ENCODE measurements around the gene GMPR2.
"Not testable (repeated sequence)": the region's sequence is repeated elsewhere in the genome, so short reads cannot be mapped to it uniquely, and the experiment has no call there.

The GMPR2 gene

GRCh38 chr14:24241829-24242443 is 9.2 kb downstream of the GMPR2 start:
- Histone ChIP-seq H3K27me3 (ENCODE audit: insufficient read depth, low read length, poor library complexity) (no peaks in the 10 kb centered on the region), H3K36me3 (ENCODE audit: insufficient read depth, low read length) (peaks cover 43% of the 10 kb centered on the region), H2AFZ (ENCODE audit: low read depth, low read length) (peak overlapping the region; percentile 77), H4K20me1 (ENCODE audit: insufficient read depth, low read length) (peaks cover 15% of the 10 kb centered on the region), H3K27ac (ENCODE audit: low read length) (peak overlapping the region; percentile 92), H3K4me1 (ENCODE audit: insufficient read depth, low read length) (peaks cover 46% of the 10 kb centered on the region), H3K4me2 (ENCODE audit: insufficient read depth, low read length) (peak overlapping the region; percentile 86), H3K9me3 (ENCODE audit: insufficient read depth, low read length, severe bottlenecking) (no peaks in the 10 kb centered on the region), H3K4me3 (ENCODE audit: low read depth in 1 of 2, low read length in 2 of 2) (peak overlapping the region; percentile 41 to 70; a peak in 3 of 4 replicates), H3K9ac (ENCODE audit: low read depth, low read length) (peak overlapping the region; percentile 69), H3K79me2 (ENCODE audit: insufficient read depth, low read length) (peaks cover 28% of the 10 kb centered on the region)
- ATAC-seq (ENCODE audit: insufficient read depth, low read depth) (peak; percentile 84), DNase-seq (peak; percentile 93)
- TF ChIP-seq EZH2 (IDR thresholded peaks at IDR 0.05; ENCODE audit: borderline replicate concordance, low read depth, low read length, severe bottlenecking) (no peak), CTCF (IDR thresholded peaks at IDR 0.05; ENCODE audit: borderline replicate concordance, extremely low read depth, low read length, poor library complexity, severe bottlenecking) (peak; percentile 51)

- DNase-seq (no peak), ATAC-seq (ENCODE audit: insufficient read depth, low read depth) (no peak)
- H3K79me2 ChIP-seq (ENCODE audit: insufficient read depth, low read length), result peaks cover 28% of the 10 kb centered on the region
- peak overlapping the region; percentile 86 for H3K4me2 ChIP-seq (ENCODE audit: insufficient read depth, low read length)
- H3K4me3 ChIP-seq (ENCODE audit: low read depth in 1 of 2, low read length in 2 of 2), result peak overlapping the region; percentile 30 to 70; a peak in 3 of 4 replicates
- H3K9me3 ChIP-seq (ENCODE audit: insufficient read depth, low read length, severe bottlenecking), result no peaks in the 10 kb centered on the region
- peaks cover 15% of the 10 kb centered on the region for H4K20me1 ChIP-seq (ENCODE audit: insufficient read depth, low read length)
- peak overlapping the region; percentile 77 for H2AFZ ChIP-seq (ENCODE audit: low read depth, low read length)
- H3K9ac ChIP-seq (ENCODE audit: low read depth, low read length), result peak overlapping the region; percentile 69
- H3K27me3 ChIP-seq (ENCODE audit: insufficient read depth, low read length, poor library complexity), result no peaks in the 10 kb centered on the region
- H3K36me3 ChIP-seq (ENCODE audit: insufficient read depth, low read length), result peaks cover 28% of the 10 kb centered on the region
- H3K4me1 ChIP-seq (ENCODE audit: insufficient read depth, low read length), result peaks cover 45% of the 10 kb centered on the region
- TF ChIP-seq CTCF (IDR thresholded peaks at IDR 0.05; ENCODE audit: borderline replicate concordance, extremely low read depth, low read length, poor library complexity, severe bottlenecking), result no peak
- TF ChIP-seq EZH2 (IDR thresholded peaks at IDR 0.05; ENCODE audit: borderline replicate concordance, low read depth, low read length, severe bottlenecking), result no peak
- H3K27ac ChIP-seq (ENCODE audit: low read length), result peak overlapping the region; percentile 92
These were observed 10.7 kb downstream of the GMPR2 start for GRCh38 chr14:24243336-24243836.

- not testable (repeated sequence) for H3K4me3 ChIP-seq (ENCODE audit: low read depth in 1 of 2, low read length in 2 of 2); H3K27ac ChIP-seq (ENCODE audit: low read length); H3K9me3 ChIP-seq (ENCODE audit: insufficient read depth, low read length, severe bottlenecking); H3K27me3 ChIP-seq (ENCODE audit: insufficient read depth, low read length, poor library complexity); H3K9ac ChIP-seq (ENCODE audit: low read depth, low read length); DNase-seq; H3K4me2 ChIP-seq (ENCODE audit: insufficient read depth, low read length); ATAC-seq (ENCODE audit: insufficient read depth, low read depth); H2AFZ ChIP-seq (ENCODE audit: low read depth, low read length); H3K36me3 ChIP-seq (ENCODE audit: insufficient read depth, low read length)
- peaks cover 16% of the 10 kb centered on the region for H3K79me2 ChIP-seq (ENCODE audit: insufficient read depth, low read length)
- H3K4me1 ChIP-seq (ENCODE audit: insufficient read depth, low read length), result peaks cover 27% of the 10 kb centered on the region
- peaks cover 13% of the 10 kb centered on the region for H4K20me1 ChIP-seq (ENCODE audit: insufficient read depth, low read length)
These were observed 12.6 kb downstream of the GMPR2 start for GRCh38 chr14:24245350-24245749.

- H3K9ac ChIP-seq (ENCODE audit: low read depth, low read length), result no peak overlapping the region
- H3K4me3 ChIP-seq (ENCODE audit: low read depth in 1 of 2, low read length in 2 of 2), result no peak overlapping the region
- no peak for ATAC-seq (ENCODE audit: insufficient read depth, low read depth)
- H3K36me3 ChIP-seq (ENCODE audit: insufficient read depth, low read length), result no peaks in the 10 kb centered on the region
- peaks cover 13% of the 10 kb centered on the region for H3K4me1 ChIP-seq (ENCODE audit: insufficient read depth, low read length)
- H3K4me2 ChIP-seq (ENCODE audit: insufficient read depth, low read length), result no peak overlapping the region
- H3K79me2 ChIP-seq (ENCODE audit: insufficient read depth, low read length), result peaks cover 3% of the 10 kb centered on the region
- H3K9me3 ChIP-seq (ENCODE audit: insufficient read depth, low read length, severe bottlenecking), result no peaks in the 10 kb centered on the region
- H3K27me3 ChIP-seq (ENCODE audit: insufficient read depth, low read length, poor library complexity), result no peaks in the 10 kb centered on the region
- H3K27ac ChIP-seq (ENCODE audit: low read length), result no peak overlapping the region
- TF ChIP-seq EZH2 (IDR thresholded peaks at IDR 0.05; ENCODE audit: borderline replicate concordance, low read depth, low read length, severe bottlenecking), result no peak
- no peak for TF ChIP-seq CTCF (IDR thresholded peaks at IDR 0.05; ENCODE audit: borderline replicate concordance, extremely low read depth, low read length, poor library complexity, severe bottlenecking)
- H4K20me1 ChIP-seq (ENCODE audit: insufficient read depth, low read length), result peaks cover 2% of the 10 kb centered on the region
- no peak for DNase-seq
- H2AFZ ChIP-seq (ENCODE audit: low read depth, low read length), result peak overlapping the region; percentile 33; the same call in 1 of the 2 replicates
These were observed 14.1 kb downstream of the GMPR2 start for GRCh38 chr14:24246765-24247212.
